H1 (cell line): ENCODE measurements around the gene PLTP. TPM values are rescaled to one million over a fixed set of nuclear protein-coding genes. Genes with fewer than 3 reads are reported as not detected.

Experiments used
- TAF1 ChIP-seq: IDR thresholded peaks from 2 replicates; pipeline ENCODE4 v1.6.1; 2011; ENCODE audit warnings: mild to moderate bottlenecking, low read depth, low read length
- YY1 ChIP-seq: IDR thresholded peaks from 2 replicates; pipeline ENCODE4 v1.6.1; 2011; ENCODE audit warnings: low read depth, mild to moderate bottlenecking, low read length
- polyA plus RNA-seq, 7 experiments: library from polyadenylated mRNA; depleted of rRNA in 3 of 7; stranded (reverse) in 5 of 7; unstranded in 2 of 7; fragments of >200 nt in 5 of 7; fragments of 200-250 nt in 2 of 7; gene quantifications; 1 replicate in 5 of 7; 2 replicates in 1 of 7; 4 replicates in 1 of 7; pipeline versions ENCODE4 v1.2.1 to v1.2.3, GENCODE V29; 2011 to 2013; ENCODE audit warnings: missing spikeins in 2 of 7, mixed read lengths in 2 of 7
- total RNA-seq: library from RNA; stranded (reverse); fragmentation: NEBNext Ultra II Directional; extraction: Animal tissue kit (Norgen Biotek cat#: 25700); gene quantifications from 2 replicates; pipeline ENCODE4 v1.2.1, GENCODE V29; 2021
- TF ChIP-seq, protein P1 (sequence below): IDR thresholded peaks from 2 replicates; pipeline ENCODE4 v1.6.1; 2011; ENCODE audit warnings: low read length, improper control_type of control experiment

The PLTP gene
- total and polyA plus RNA-seq, 2 of the 8 experiments (the other 6 are each of a cell fraction or from before 2014, with no cell fraction given), result 120 to 194 TPM

- TF ChIP-seq YY1 (no peak), TAF1 (no peak)
- TF ChIP-seq, protein P1, sequence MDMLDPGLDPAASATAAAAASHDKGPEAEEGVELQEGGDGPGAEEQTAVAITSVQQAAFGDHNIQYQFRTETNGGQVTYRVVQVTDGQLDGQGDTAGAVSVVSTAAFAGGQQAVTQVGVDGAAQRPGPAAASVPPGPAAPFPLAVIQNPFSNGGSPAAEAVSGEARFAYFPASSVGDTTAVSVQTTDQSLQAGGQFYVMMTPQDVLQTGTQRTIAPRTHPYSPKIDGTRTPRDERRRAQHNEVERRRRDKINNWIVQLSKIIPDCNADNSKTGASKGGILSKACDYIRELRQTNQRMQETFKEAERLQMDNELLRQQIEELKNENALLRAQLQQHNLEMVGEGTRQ, result no peak
Measured at GRCh38 chr20:45951925-45952834, 40.2 kb upstream of the PLTP start (continued).
